OCI-LY3 (cell line): ENCODE results near the gene SEMA5A.

Source experiments
- EZH2phosphoT487 ChIP-seq: fragments of 200-600 bp; shearing (Covaris generic); IDR thresholded peaks from 2 replicates; pipeline ENCODE4 v1.6.1; 2018; ENCODE audit warnings: antibody characterized with exemption, mixed run types, low read depth
- TF ChIP-seq, protein P1 (sequence below): fragments of 200-600, 300-600 bp; sonication (generic); IDR thresholded peaks from 2 replicates; pipeline ENCODE4 v1.5.1; 2014; ENCODE audit warnings: antibody characterized with exemption, low read length, low read depth

- TF ChIP-seq, protein P1, sequence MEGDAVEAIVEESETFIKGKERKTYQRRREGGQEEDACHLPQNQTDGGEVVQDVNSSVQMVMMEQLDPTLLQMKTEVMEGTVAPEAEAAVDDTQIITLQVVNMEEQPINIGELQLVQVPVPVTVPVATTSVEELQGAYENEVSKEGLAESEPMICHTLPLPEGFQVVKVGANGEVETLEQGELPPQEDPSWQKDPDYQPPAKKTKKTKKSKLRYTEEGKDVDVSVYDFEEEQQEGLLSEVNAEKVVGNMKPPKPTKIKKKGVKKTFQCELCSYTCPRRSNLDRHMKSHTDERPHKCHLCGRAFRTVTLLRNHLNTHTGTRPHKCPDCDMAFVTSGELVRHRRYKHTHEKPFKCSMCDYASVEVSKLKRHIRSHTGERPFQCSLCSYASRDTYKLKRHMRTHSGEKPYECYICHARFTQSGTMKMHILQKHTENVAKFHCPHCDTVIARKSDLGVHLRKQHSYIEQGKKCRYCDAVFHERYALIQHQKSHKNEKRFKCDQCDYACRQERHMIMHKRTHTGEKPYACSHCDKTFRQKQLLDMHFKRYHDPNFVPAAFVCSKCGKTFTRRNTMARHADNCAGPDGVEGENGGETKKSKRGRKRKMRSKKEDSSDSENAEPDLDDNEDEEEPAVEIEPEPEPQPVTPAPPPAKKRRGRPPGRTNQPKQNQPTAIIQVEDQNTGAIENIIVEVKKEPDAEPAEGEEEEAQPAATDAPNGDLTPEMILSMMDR: no peak
- no peak for TF ChIP-seq EZH2phosphoT487
These were observed 165.8 kb downstream of the SEMA5A start for GRCh38 chr5:9380109-9380508.
